H9 (cell line): ENCODE measurements around the gene LGALS9C. TPM values are rescaled to one million over a fixed set of nuclear protein-coding genes. Genes with fewer than 3 reads are reported as not detected.
A peak's percentile ranks its signal among the peaks of the same experiment; 100 is the strongest.
"Not testable (repeated sequence)": the region's sequence is repeated elsewhere in the genome, so short reads cannot be mapped to it uniquely, and the experiment has no call there.

Source experiments
- DNase-seq: peaks from one replicate; pipeline ENCODE4 v3.0.0-alpha.2; 2017
- H2AFZ ChIP-seq: one replicate; pipeline ENCODE4 v1.6.1; 2013; ENCODE audit warnings: mild to moderate bottlenecking, low read length, control low read depth, moderate library complexity
- H2AK5ac ChIP-seq: 2 replicates; pipeline ENCODE4 v1.6.1; 2013; ENCODE audit warnings: low read length, control low read depth, mixed read lengths; ENCODE audit not compliant: insufficient read length
- H2BK120ac ChIP-seq: one replicate; pipeline ENCODE4 v1.6.1; 2013; ENCODE audit warnings: low read depth, mild to moderate bottlenecking, low read length, control low read depth, inconsistent platforms; ENCODE audit not compliant: poor library complexity, severe bottlenecking
- H2BK12ac ChIP-seq: 2 replicates; pipeline ENCODE4 v1.6.1; 2013; ENCODE audit warnings: low read length, control low read depth, mixed read lengths, low read depth; ENCODE audit not compliant: insufficient read length
- H2BK15ac ChIP-seq: 2 replicates; pipeline ENCODE4 v1.6.1; 2013; ENCODE audit warnings: low read depth, low read length, control low read depth
- H2BK20ac ChIP-seq: one replicate; pipeline ENCODE4 v1.6.1; 2013; ENCODE audit warnings: low read depth, mild to moderate bottlenecking, low read length, control low read depth, inconsistent platforms; ENCODE audit not compliant: poor library complexity, severe bottlenecking
- H2BK5ac ChIP-seq: 2 replicates; pipeline ENCODE4 v1.6.1; 2013; ENCODE audit warnings: low read length, control low read depth, mixed read lengths; ENCODE audit not compliant: insufficient read length
- H3K14ac ChIP-seq: 2 replicates; pipeline ENCODE4 v1.6.1; 2013; ENCODE audit warnings: low read length, control low read depth; ENCODE audit not compliant: insufficient read depth
- H3K18ac ChIP-seq: 2 replicates; pipeline ENCODE4 v1.6.1; 2013; ENCODE audit warnings: low read depth, mild to moderate bottlenecking, mixed read lengths, low read length, control low read depth; ENCODE audit not compliant: insufficient read length
- H3K23ac ChIP-seq: 2 replicates; pipeline ENCODE4 v1.6.1; 2013; ENCODE audit warnings: low read length, control low read depth, mixed read lengths, low read depth; ENCODE audit not compliant: insufficient read length
- H3K23me2 ChIP-seq: 2 replicates; pipeline ENCODE4 v1.6.1; 2013; ENCODE audit warnings: low read depth, mild to moderate bottlenecking, mixed read lengths, low read length, control low read depth; ENCODE audit not compliant: insufficient read length, poor library complexity, severe bottlenecking
- H3K27ac ChIP-seq: 2 replicates; pipeline ENCODE4 v1.5.1; 2013; ENCODE audit warnings: low read length, control low read depth, mixed read lengths, low read depth; ENCODE audit not compliant: insufficient read length
- H3K27me3 ChIP-seq: 2 replicates; pipeline ENCODE4 v1.6.1; 2013; ENCODE audit warnings: low read length, control low read depth, inconsistent platforms; ENCODE audit not compliant: insufficient read depth
- H3K4ac ChIP-seq: 2 replicates; pipeline ENCODE4 v1.6.1; 2013; ENCODE audit warnings: low read depth, mild to moderate bottlenecking, control low read depth, inconsistent platforms, low read length, moderate library complexity
- H3K4me1 ChIP-seq: 2 replicates; pipeline ENCODE4 v1.6.1; 2013; ENCODE audit warnings: low read length, control low read depth, inconsistent platforms; ENCODE audit not compliant: insufficient read depth
- H3K4me2 ChIP-seq: 2 replicates; pipeline ENCODE4 v1.6.1; 2013; ENCODE audit warnings: low read length, control low read depth, mixed read lengths; ENCODE audit not compliant: insufficient read length, insufficient read depth
- H3K56ac ChIP-seq: 2 replicates; pipeline ENCODE4 v1.6.1; 2013; ENCODE audit warnings: low read depth, mild to moderate bottlenecking, mixed read lengths, low read length, control low read depth; ENCODE audit not compliant: insufficient read length
- H3K79me1 ChIP-seq: 2 replicates; pipeline ENCODE4 v1.6.1; 2013; ENCODE audit warnings: low read depth, mild to moderate bottlenecking, moderate library complexity, low read length, control low read depth, inconsistent platforms; ENCODE audit not compliant: insufficient read depth, poor library complexity, severe bottlenecking
- H3K79me2 ChIP-seq: 2 replicates; pipeline ENCODE4 v1.6.1; 2013; ENCODE audit warnings: low read length, control low read depth, inconsistent platforms; ENCODE audit not compliant: insufficient read depth
- H3K9ac ChIP-seq: 2 replicates; pipeline ENCODE4 v1.6.1; 2013; ENCODE audit warnings: low read length, control low read depth, mixed read lengths; ENCODE audit not compliant: insufficient read length; ENCODE audit errors: extremely low read depth
- H3K9me3 ChIP-seq: one replicate; pipeline ENCODE4 v1.6.1; 2013; ENCODE audit warnings: low read depth, low read length, inconsistent platforms; ENCODE audit not compliant: control insufficient read depth
- H3T11ph ChIP-seq: one replicate; pipeline ENCODE4 v1.6.1; 2013; ENCODE audit warnings: mild to moderate bottlenecking, low read length, control low read depth, inconsistent platforms
- H4K20me1 ChIP-seq: one replicate; pipeline ENCODE4 v1.6.1; 2013; ENCODE audit not compliant: control insufficient read depth, insufficient read length, insufficient read depth
- H4K5ac ChIP-seq: 2 replicates; pipeline ENCODE4 v1.6.1; 2013; ENCODE audit warnings: low read depth, mild to moderate bottlenecking, mixed read lengths, low read length, control low read depth; ENCODE audit not compliant: insufficient read length
- H4K8ac ChIP-seq: replicated peaks from 2 replicates; pipeline ENCODE4 v1.6.1; 2013; ENCODE audit warnings: low read length, control low read depth, mixed read lengths, low read depth; ENCODE audit not compliant: insufficient read length
- H4K91ac ChIP-seq: 2 replicates; pipeline ENCODE4 v1.6.1; 2013; ENCODE audit warnings: low read depth, mild to moderate bottlenecking, moderate library complexity, mixed read lengths, low read length, control low read depth; ENCODE audit not compliant: insufficient read length
- H3K27ac Mint-ChIP-seq, 3 experiments: 2 replicates in 2 of 3; 3 replicates in 1 of 3; pipeline ENCODE4 v1.8.0; 2020 to 2021; ENCODE audit warnings: mixed read lengths in 3 of 3, mild to moderate bottlenecking in 1 of 3, moderate library complexity in 1 of 3
- H3K27me3 Mint-ChIP-seq: 2 replicates; pipeline ENCODE4 v1.8.0; 2021; ENCODE audit warnings: low read depth, mild to moderate bottlenecking, moderate library complexity, mixed read lengths
- H3K36me3 Mint-ChIP-seq, 3 experiments: 2 replicates in 2 of 3; 3 replicates in 1 of 3; pipeline ENCODE4 v1.8.0; 2020 to 2021; ENCODE audit warnings: low read depth in 3 of 3, mixed read lengths in 3 of 3; ENCODE audit not compliant: insufficient read depth in 1 of 3
- H3K4me1 Mint-ChIP-seq, 2 experiments: 2 replicates each; pipeline ENCODE4 v1.8.0; 2020; ENCODE audit warnings: mixed read lengths in 2 of 2
- H3K4me3 Mint-ChIP-seq, 2 experiments: 2 replicates in 1 of 2; 3 replicates in 1 of 2; pipeline ENCODE4 v1.8.0; 2020 to 2021; ENCODE audit warnings: mild to moderate bottlenecking in 2 of 2, mixed read lengths in 2 of 2, moderate library complexity in 1 of 2
- H3K9me3 Mint-ChIP-seq, 2 experiments: 2 replicates in 1 of 2; 3 replicates in 1 of 2; pipeline ENCODE4 v1.8.0; 2020; ENCODE audit warnings: mild to moderate bottlenecking in 2 of 2, mixed read lengths in 2 of 2, moderate library complexity in 1 of 2
- WGBS: extraction: QIAGEN DNeasy Blood & Tissue Kit; methylation state at CpG from one replicate; pipeline ENCODE4 v1.1.7; 2013; ENCODE audit warnings: missing lambda C conversion rate, low lambda C conversion rate, mixed read lengths; ENCODE audit not compliant: insufficient read length; ENCODE audit errors: extremely low coverage; 5-methylcytosine and 5-hydroxymethylcytosine counted together
- total RNA-seq: library from RNA; stranded (reverse); gene quantifications from 2 replicates; pipeline ENCODE4 v1.2.1, GENCODE V29; 2021

Gene LGALS9C
- total RNA-seq, 1 experiment from 2014 or later = not detected

GRCh38 chr17:18451969-18452368, 24.6 kb upstream of the LGALS9C start:
- H2BK5ac ChIP-seq, H3K56ac ChIP-seq, H2AFZ ChIP-seq, H2BK20ac ChIP-seq, H3K79me1 ChIP-seq, H3K9me3 Mint-ChIP-seq, H3K23ac ChIP-seq, H3T11ph ChIP-seq, H2BK120ac ChIP-seq, H2AK5ac ChIP-seq, H3K9ac ChIP-seq, DNase-seq, H4K91ac ChIP-seq, H3K27ac Mint-ChIP-seq, H3K36me3 Mint-ChIP-seq, H3K18ac ChIP-seq, H3K27me3 ChIP-seq, H3K79me2 ChIP-seq, H3K27ac ChIP-seq, H2BK12ac ChIP-seq, H4K5ac ChIP-seq, H3K4ac ChIP-seq, H2BK15ac ChIP-seq, H4K8ac ChIP-seq, H3K14ac ChIP-seq, H3K4me2 ChIP-seq, H3K9me3 ChIP-seq, H3K4me1 ChIP-seq, H4K20me1 ChIP-seq, H3K4me3 Mint-ChIP-seq, H3K27me3 Mint-ChIP-seq, H3K23me2 ChIP-seq, H3K4me1 Mint-ChIP-seq: not testable (repeated sequence)
- WGBS = no CpG with 5 or more reads among the region's 5 CpGs

- H3K27ac Mint-ChIP-seq, H3K27me3 Mint-ChIP-seq, H2BK20ac ChIP-seq, H3K79me1 ChIP-seq, H2BK15ac ChIP-seq, H4K91ac ChIP-seq, H2BK120ac ChIP-seq, H4K5ac ChIP-seq, H3K4me1 ChIP-seq, H3K4me1 Mint-ChIP-seq, H3K27ac ChIP-seq, H3K9me3 ChIP-seq, H3K27me3 ChIP-seq, H3K23ac ChIP-seq, H3K9ac ChIP-seq, H3K4me2 ChIP-seq, H3K18ac ChIP-seq, H2BK12ac ChIP-seq, H3K4ac ChIP-seq, H3K79me2 ChIP-seq, H3K36me3 Mint-ChIP-seq, H3K56ac ChIP-seq, H3K23me2 ChIP-seq, H3K4me3 Mint-ChIP-seq, H3T11ph ChIP-seq, H2AFZ ChIP-seq, H4K20me1 ChIP-seq, H3K9me3 Mint-ChIP-seq, H3K14ac ChIP-seq, H2BK5ac ChIP-seq, H2AK5ac ChIP-seq, H4K8ac ChIP-seq: not testable (repeated sequence)
- no CpG with 5 or more reads among the region's 8 CpGs for WGBS
- DNase-seq = peak; percentile 17
These were observed 17.6 kb upstream of the LGALS9C start for GRCh38 chr17:18459035-18459434.
